ENCODE results near the gene NLRC5. TPM values are rescaled to one million over a fixed set of nuclear protein-coding genes. Genes with fewer than 3 reads are reported as not detected.

The NLRC5 gene
- total RNA-seq, 3 donors from 2014 or later (not counting 1 experiment from before 2014, with no cell fraction given), result 320 to 563 (median 535) TPM

- peak overlapping the region; percentile 72 for H3K27ac ChIP-seq (ENCODE audit: low read length)
- peaks cover 66 to 77% of the 10 kb centered on the region in 2 donors for H3K4me1 Mint-ChIP-seq
- intact Hi-C loops (cut with micrococcal nuclease), result loop anchor here (1.0 to 5.0 kb wide), 3 partner anchors 10 to 43 kb away; partner anchors contain the start of gene NLRC5
- peaks cover 19% of the 10 kb centered on the region for H3K36me3 ChIP-seq (ENCODE audit: control insufficient read depth, insufficient read depth, low read length)
- H3K4me3 Mint-ChIP-seq, result peak overlapping the region; percentile 69
- H3K9me3 Mint-ChIP-seq, result no peaks in the 10 kb centered on the region
- no peaks in the 10 kb centered on the region for H3K36me3 Mint-ChIP-seq
- peak; percentile 52 to 75 (median 71) for ATAC-seq
- H3K27ac Mint-ChIP-seq, result peak overlapping the region; percentile 92 to 95
- no peak overlapping the region for H3K4me3 ChIP-seq (ENCODE audit: low read length)
- WGBS (ENCODE audit: insufficient coverage), result 60% methylated on average over 11 of the region's 11 CpGs
- TF ChIP-seq CTCF (IDR thresholded peaks at IDR 0.05), result no peak
- peak in 1 of 2 donors; percentile 85 for DNase-seq
- H3K4me1 ChIP-seq (ENCODE audit: control insufficient read depth, insufficient read depth, low read length), result peaks cover 84% of the 10 kb centered on the region
- H3K9me3 ChIP-seq (ENCODE audit: control insufficient read depth, insufficient read depth, low read length), result no peaks in the 10 kb centered on the region
- no peaks in the 10 kb centered on the region for H3K27me3 Mint-ChIP-seq (ENCODE audit: low read depth in 2 of 2)
- no peaks in the 10 kb centered on the region for H3K27me3 ChIP-seq (ENCODE audit: control insufficient read depth, insufficient read depth, low read length)
These were observed 10.3 kb downstream of the NLRC5 start for GRCh38 chr16:56999409-57000270.

GRCh38 chr16:57000271-57001025, 11.1 kb downstream of the NLRC5 start:
- Histone ChIP-seq H3K27me3 (ENCODE audit: control insufficient read depth, insufficient read depth, low read length) (no peaks in the 10 kb centered on the region), H3K36me3 (ENCODE audit: control insufficient read depth, insufficient read depth, low read length) (peaks cover 24% of the 10 kb centered on the region), H3K4me1 (ENCODE audit: control insufficient read depth, insufficient read depth, low read length) (peaks cover 84% of the 10 kb centered on the region), H3K9me3 (ENCODE audit: control insufficient read depth, insufficient read depth, low read length) (no peaks in the 10 kb centered on the region), H3K4me3 (ENCODE audit: low read length) (no peak overlapping the region), H3K27ac (ENCODE audit: low read length) (peak overlapping the region; percentile 72)
- no peak for TF ChIP-seq CTCF (IDR thresholded peaks at IDR 0.05)
- H3K4me1 Mint-ChIP-seq, result peaks cover 68 to 77% of the 10 kb centered on the region in 2 donors
- H3K36me3 Mint-ChIP-seq, result no peaks in the 10 kb centered on the region
- DNase-seq (peak; percentile 40 to 44), ATAC-seq (peak; percentile 49 to 85 (median 75))
- H3K27me3 Mint-ChIP-seq (ENCODE audit: low read depth in 2 of 2), result no peaks in the 10 kb centered on the region
- intact Hi-C loops (cut with micrococcal nuclease), result loop anchor here (2.0 to 5.0 kb wide), 2 partner anchors 14 to 42 kb away; no protein-coding TSS in a partner anchor
- WGBS (ENCODE audit: insufficient coverage), result 38% methylated on average over 5 of the region's 5 CpGs
- peak overlapping the region; percentile 52 for H3K4me3 Mint-ChIP-seq
- peak overlapping the region; percentile 92 to 95 for H3K27ac Mint-ChIP-seq
- H3K9me3 Mint-ChIP-seq, result no peaks in the 10 kb centered on the region

- peaks cover 62 to 73% of the 10 kb centered on the region in 2 donors for H3K4me1 Mint-ChIP-seq
These were observed 11.8 kb downstream of the NLRC5 start for GRCh38 chr16:57001026-57001679.

More at GRCh38 chr16:57001026-57001679, 11.8 kb downstream of the NLRC5 start:
- Histone ChIP-seq H3K27ac (ENCODE audit: low read length) (peak overlapping the region; percentile 72), H3K36me3 (ENCODE audit: control insufficient read depth, insufficient read depth, low read length) (peaks cover 27% of the 10 kb centered on the region), H3K27me3 (ENCODE audit: control insufficient read depth, insufficient read depth, low read length) (no peaks in the 10 kb centered on the region), H3K9me3 (ENCODE audit: control insufficient read depth, insufficient read depth, low read length) (no peaks in the 10 kb centered on the region), H3K4me3 (ENCODE audit: low read length) (no peak overlapping the region), H3K4me1 (ENCODE audit: control insufficient read depth, insufficient read depth, low read length) (peaks cover 85% of the 10 kb centered on the region)
- WGBS (ENCODE audit: insufficient coverage), result 70% methylated on average over 2 of the region's 8 CpGs
- Mint-ChIP-seq H3K9me3 (no peaks in the 10 kb centered on the region), H3K27me3 (ENCODE audit: low read depth in 2 of 2) (no peaks in the 10 kb centered on the region), H3K4me3 (peak overlapping the region; percentile 78), H3K27ac (peak overlapping the region; percentile 92 to 95), H3K36me3 (no peaks in the 10 kb centered on the region)
- intact Hi-C loops (cut with micrococcal nuclease), result loop anchor here (2.0 to 5.0 kb wide), 2 partner anchors 14 to 41 kb away; no protein-coding TSS in a partner anchor
- TF ChIP-seq CTCF (IDR thresholded peaks at IDR 0.05), result no peak
- ATAC-seq, result no peak
- no peak for DNase-seq

Measured in natural killer cell (primary cell).